ENCODE data around the gene BRAF.
"Not testable (repeated sequence)": the region's sequence is repeated elsewhere in the genome, so short reads cannot be mapped to it uniquely, and the experiment has no call there.

BRAF gene

GRCh38 chr7:140873434-140873833 lies 51.3 kb downstream of the BRAF start:
- DNase-seq = no peak

GRCh38 chr7:140870003-140870402 lies 54.7 kb downstream of the BRAF start:
- DNase-seq = no peak

DNA sequence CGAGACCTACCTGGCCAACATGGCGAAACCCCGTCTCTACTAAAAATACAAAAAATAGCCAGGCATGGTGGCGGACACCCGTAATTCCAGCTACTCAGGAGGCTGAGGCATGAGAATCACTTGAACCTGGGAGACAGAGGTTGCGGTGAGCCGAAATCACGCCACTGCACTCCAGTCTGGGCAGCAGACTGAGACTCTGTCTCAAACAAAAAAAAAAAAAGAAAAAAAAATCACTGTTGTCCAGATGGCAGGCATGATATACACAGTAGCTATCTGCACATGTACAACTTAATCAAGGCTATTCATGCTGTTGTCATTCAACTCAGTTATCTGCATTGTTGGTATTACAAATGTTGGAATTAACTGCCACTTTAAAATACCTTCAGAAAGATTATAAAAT lies 55.3 kb downstream of the BRAF start:
- DNase-seq = no peak

DNA sequence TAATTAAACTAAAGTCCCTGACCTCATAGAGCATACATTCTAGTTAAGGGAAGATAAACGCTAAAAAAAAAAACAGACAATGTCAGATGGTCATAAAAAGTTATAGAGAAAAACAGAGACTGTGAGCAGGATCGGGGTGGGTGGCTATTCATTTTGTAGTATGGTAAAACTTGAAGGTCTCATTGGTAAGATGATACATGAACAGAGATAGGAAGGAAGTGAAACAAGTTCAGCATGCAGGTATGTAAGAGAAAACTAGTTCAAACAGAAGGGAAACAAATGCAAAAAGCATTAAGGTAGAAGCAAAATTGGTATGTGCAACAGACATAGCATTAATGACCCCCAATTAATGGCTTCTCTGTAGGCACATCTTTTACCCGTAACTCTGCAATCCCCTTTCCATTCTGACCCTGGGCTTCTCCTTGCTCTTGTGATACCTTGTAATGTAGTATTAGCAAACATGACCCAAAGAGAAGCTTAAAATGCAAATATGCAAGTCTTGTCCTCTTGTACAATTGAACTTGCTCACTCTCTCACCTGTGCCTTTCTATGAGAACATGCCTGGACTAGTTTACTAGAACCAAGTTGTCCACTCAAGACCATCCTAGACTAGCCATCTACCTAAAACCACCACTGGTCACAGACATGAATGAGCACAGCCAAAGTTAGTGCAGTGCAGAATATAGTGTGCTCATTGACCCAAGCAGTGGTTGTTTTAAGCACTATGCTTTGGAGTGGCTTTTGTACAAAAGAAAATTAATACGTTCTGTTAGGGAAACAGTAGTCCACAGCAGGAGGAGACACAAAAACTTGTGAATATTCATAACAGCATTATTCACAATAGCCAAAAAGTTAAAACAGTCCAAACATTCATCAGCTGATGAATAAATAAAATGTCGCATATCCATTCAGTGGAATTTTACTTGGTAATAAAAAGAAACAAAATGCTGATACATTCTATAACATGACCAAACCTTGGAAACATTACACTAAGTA lies 57.0 kb downstream of the BRAF start:
- DNase-seq = no peak

DNA sequence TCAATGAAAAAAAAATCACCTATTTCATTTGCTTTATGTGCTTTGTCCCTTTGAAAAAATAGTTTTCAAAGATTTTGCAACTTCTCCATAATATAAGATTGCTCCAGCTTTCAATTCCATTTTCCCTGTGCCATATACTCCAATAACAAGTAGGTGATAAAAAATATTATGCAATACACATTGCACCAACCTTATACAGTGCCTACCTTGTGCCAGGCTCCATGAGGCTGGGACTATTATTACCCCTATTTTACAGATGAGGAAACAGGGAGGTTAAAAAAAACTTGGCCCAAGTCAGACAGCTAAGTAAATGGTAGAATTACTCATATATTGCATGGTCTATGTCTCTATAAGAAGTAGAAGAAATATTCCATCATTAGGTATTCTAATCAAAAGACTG lies 57.8 kb downstream of the BRAF start:
- no peak for DNase-seq

- no peak for DNase-seq
Measured at GRCh38 chr7:140864732-140865131, 60.0 kb downstream of the BRAF start.

GRCh38 chr7:140863867-140864266 lies 60.9 kb downstream of the BRAF start:
- no peak for DNase-seq

GRCh38 chr7:140863184-140863583 lies 61.5 kb downstream of the BRAF start:
- DNase-seq = no peak

GRCh38 chr7:140857048-140857447 lies 67.7 kb downstream of the BRAF start:
- no peak for DNase-seq

DNA sequence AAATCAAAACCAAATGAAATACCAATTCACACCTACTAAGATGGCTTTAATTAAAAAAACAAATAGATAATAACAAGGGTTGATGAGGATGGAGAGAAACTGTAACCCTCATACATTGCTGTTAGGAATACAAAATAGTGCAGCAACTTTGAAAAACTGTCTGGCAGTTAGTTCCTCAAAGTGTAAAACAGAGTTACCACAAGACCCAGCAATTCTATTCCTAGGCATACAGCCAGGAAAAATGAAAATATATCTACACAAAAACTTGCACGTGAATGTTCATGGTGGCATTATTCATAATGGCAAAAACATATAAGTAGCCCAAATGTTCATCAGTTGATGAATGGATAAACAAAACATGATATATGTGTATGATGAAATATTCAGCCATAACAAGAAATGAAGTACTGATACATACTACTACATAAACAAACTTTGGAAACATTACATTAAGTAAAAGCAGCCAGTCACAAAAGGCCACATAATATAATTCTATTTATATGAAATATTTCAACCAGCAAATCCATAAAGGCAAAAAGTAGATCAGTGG lies 83.5 kb downstream of the BRAF start:
- no peak for DNase-seq

GRCh38 chr7:140831724-140832123 lies 93.0 kb downstream of the BRAF start:
- DNase-seq = no peak

DNA sequence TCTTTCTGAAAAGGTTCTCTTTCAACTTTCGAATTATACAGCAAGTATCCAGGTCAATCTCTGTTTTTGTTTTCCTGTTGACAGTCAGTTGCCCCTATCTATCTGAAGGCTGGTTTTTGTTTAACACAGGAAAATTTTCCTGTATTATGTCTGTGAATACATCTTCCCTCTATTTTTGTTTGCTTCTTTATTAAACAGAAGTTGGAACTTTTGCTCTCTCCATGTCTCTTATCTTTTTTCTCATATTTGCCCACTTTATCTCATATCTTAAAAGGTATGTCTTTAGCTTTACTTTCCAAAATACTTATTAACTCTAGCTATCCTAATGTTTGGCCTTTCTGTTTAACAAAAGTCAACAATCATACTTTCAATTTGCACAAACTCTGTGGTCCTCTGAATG lies 95.0 kb downstream of the BRAF start:
- DNase-seq = no peak

DNA sequence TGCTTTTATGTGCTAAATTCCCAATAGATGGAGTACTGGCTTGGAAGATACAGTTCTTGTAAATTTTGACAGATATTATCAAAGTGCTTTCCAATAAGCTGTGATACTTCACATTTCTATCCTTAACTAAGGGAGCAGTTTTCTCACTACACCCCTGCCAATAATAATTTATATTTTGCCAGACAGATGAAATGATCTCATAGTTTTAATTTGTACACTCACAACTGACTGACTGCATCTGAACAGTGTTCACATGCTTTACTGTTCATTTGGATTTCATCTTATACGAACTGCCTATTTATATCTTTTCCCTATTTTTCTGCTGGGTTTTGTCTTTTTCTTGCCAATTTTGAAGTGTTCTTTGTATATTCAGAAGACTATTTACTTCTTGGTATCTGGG lies 96.0 kb downstream of the BRAF start:
- DNase-seq = no peak

DNA sequence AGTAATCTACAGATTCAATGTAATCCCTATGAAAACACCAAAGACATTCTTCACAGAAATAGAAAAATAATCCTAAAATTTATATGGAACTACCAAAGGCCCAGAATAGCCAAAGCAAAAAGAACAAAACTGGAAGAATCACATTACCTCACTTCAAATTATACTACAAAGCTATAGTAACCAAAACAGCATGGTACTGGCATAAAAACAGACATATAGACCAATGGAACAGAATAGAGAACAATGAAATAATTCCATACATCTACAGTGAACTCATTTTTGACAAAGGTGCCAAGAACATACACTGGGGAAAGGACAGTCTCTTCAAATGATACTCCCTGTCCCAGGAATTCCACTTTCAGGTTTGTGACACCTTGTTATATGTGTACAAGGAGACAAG lies 107.3 kb downstream of the BRAF start:
- DNase-seq = not testable (repeated sequence)

DNA sequence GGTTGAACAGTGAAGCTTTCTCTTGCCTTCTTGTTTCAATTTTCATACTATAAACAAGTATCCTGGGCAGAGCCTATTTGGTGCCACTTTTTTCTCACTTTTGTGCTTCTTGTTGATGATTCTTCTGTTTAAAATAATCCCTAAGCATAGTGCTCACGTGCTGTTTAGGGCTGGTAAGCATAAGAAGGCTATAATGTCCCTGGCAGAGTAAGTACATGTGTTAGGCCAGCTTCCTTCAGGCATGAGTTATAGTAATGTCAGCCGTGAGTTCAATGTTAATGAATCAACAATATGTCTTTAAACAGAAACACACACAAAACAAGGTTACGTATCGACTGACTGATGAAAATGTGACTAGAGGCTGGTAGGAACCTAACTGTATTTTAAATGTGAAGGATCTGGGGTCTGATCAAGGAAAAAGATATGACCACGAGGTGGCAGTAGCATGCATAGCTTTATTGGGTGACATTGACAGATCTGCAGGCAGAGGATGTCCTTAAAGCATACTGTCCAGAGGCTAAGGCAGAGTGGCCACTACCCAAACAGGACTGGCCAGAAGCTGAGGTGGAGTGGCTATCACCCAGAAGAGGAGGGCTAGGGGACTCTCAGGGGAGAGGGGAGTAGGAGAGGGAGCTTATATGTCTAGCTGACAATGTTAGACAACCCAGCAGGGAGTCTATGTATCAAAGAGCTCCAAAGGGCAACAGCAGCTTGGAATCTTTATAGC lies 113.7 kb downstream of the BRAF start:
- DNase-seq = peak; percentile 77

DNA sequence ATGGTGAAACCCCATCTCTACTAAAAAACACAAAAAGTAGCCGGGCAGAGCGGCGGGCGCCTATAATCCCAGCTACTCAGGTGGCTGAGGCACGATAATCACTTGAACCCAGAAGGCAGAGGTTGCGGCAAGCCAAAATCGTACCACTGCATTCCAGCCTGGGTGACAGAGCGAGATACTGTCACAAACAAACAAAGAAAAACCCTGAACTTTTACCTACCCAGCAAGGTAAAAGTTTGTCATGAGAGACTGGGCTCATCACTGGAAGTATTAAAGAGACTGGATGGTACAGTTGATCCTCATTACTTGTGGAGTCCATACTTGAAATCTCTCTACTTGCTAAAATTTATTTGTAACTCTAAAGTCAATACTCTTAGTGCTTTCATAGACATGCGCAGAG lies 114.3 kb downstream of the BRAF start:
- DNase-seq = no peak

DNA sequence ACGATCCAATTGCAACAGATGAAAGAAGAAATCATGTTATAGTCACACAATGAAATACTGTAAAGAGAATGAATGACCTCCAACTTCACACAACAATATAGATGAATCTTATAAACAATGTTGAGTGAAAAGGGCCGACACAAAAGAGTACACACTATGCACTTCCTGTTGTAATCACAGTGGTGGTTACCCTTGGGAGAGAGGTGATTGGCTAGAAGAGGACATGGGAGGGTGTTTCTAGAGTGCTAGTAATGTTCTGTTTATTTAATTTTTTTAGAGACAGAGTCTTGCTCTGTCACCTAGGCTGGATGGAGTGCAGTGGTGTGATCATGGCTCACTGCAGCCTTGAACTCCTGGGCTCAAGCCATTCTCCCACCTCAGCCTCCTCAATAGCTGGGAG lies 145.8 kb downstream of the BRAF start:
- DNase-seq = no peak

GRCh38 chr7:140778568-140778967 lies 146.2 kb downstream of the BRAF start:
- DNase-seq = no peak

GRCh38 chr7:140774371-140774770 lies 150.4 kb downstream of the BRAF start:
- no peak for DNase-seq

- no peak for DNase-seq
Measured at GRCh38 chr7:140773104-140773503, 151.6 kb downstream of the BRAF start.

DNA sequence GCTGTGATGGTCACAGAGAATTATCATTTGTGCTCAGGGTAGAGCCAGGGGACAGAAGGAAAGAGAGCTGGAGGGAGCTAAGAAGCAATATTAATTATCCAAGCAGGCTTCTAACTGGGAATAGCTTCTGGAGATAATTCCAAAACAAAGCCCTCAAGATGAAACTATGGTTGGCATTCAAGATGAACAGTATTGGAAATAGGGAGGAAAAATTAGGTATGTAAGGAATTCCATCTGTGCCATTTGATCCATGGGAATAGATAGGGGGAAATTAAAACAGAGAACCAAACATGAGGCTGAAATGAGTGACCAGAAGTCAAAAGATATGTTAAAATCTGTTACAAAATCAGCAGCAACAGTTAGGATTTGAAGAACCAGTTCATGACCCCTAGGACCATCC lies 152.9 kb downstream of the BRAF start:
- DNase-seq = no peak

DNA sequence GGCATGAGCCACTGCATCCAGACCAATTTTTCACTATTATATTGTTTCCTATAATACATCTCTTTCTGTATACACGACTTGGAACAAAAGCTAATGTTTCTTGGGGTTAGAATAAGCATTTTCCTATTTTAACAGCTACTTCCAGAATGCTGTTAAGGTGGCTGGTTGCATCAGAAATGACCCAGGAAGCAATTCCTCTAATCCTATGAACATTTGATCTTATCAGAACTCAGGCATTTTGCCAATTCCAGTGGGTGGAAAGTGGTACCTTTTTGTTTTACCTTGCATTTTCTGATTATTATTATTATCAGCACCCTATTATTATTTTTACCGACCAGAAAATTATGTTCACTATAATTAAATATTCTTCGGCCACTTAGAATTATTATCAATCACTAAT lies 154.9 kb downstream of the BRAF start:
- DNase-seq = no peak

DNA sequence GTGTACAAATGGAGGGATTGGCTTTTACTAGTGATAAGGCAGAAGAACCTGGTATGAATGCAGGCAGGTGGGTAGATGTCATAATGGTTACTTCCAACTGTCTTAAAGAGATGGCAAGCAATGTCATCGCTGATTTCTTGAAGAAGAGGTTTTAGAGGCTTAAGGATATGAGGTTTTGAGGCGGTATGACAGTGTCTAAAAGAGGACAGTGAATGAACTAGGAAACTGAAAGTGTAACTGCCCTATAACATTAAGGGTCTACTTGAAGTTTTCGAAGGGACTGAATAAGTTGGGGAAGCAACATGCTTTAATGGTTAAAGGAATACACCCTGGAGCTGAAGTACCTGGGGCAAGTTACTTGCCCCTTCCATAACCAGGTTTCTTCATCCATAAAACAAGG lies 157.3 kb downstream of the BRAF start:
- no peak for DNase-seq

- DNase-seq = not testable (repeated sequence)
Measured at GRCh38 chr7:140765441-140765840, 159.3 kb downstream of the BRAF start.
